GM18519 (cell line): ENCODE measurements around the gene SLC7A1.

Source experiments
- ATAC-seq: cut with Tn5 transposase; IDR thresholded peaks from one replicate; pipeline ENCODE4 v1.9.1; 2021; ENCODE audit warnings: mild to moderate bottlenecking, moderate library complexity; ENCODE audit not compliant: unreplicated experiment, low FRiP score

The SLC7A1 gene

DNA sequence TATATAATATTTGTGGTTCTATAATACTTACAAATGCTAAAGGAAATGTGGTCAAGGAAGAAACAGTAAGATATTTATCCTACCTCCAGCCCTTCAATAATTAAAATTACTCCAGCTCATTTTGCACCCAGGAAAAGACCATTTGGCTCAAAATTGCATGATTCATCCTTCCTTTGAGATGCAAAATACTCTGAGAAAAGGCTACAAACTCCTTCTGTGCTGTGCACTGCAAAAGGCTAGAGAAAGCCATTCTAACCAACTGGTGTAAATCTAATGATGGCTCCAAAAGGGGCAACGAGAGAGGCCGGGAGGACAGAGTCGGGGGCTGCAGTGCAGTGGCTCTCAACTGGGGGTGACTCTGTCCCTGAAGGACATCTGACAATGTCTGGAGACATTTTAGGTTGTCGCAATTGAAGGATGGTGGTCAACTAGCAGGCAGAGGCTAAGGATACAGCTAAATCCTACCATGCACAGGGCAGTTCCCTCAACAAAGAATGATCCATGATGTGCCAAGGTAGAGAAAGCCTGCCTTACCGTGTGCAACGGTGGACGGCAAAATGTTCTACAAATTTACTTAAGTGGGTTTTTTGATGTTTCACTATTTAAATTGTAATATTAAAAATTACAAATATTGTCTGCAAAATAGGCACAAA is 32.6 kb downstream of the SLC7A1 start:
- ATAC-seq, result no peak

GRCh38 chr13:29561918-29562317 is 33.6 kb downstream of the SLC7A1 start:
- ATAC-seq, result no peak

DNA sequence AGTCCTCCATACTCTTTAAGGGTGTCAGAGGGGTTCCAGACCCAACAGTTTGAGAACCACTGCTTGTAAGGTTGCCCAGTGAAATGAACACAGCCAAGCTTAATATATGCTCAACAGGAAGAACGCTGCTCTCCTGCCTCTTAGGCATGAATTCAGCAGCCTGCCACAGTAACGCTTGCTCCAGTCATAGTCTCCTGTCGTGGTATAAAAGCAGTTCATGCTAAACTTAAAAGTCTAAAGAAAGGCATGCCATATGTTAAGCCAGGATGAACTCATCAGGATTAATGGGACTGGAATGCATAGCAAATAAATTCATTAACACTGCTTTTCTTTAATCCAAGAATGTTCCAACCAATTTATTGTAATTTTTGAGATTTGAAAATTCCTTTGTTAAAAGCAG is 38.7 kb downstream of the SLC7A1 start:
- no peak for ATAC-seq

DNA sequence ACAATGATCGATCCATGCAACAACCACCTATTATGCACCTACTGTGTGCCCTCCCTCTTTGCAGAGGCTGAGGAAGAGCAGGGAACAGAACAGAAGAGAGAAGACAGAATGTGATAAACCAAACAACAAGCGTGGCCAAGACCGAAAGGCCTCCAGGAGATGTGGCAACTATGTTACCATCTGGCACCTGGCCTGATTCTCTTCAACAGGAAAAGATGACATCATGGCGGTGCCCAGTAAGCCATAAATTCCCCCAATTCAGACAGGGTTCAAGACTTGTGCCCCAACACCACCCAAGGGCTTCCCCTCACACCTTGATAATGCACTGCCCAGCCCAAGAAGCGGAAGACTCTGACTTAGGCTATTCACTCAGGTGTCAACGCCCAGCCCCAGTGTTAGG is 44.3 kb downstream of the SLC7A1 start:
- no peak for ATAC-seq

- no peak for ATAC-seq
These were observed 45.0 kb downstream of the SLC7A1 start for GRCh38 chr13:29550430-29550988.

- no peak for ATAC-seq
These were observed 46.8 kb downstream of the SLC7A1 start for GRCh38 chr13:29548722-29549121.

GRCh38 chr13:29547153-29547552 is 48.3 kb downstream of the SLC7A1 start:
- ATAC-seq, result no peak

DNA sequence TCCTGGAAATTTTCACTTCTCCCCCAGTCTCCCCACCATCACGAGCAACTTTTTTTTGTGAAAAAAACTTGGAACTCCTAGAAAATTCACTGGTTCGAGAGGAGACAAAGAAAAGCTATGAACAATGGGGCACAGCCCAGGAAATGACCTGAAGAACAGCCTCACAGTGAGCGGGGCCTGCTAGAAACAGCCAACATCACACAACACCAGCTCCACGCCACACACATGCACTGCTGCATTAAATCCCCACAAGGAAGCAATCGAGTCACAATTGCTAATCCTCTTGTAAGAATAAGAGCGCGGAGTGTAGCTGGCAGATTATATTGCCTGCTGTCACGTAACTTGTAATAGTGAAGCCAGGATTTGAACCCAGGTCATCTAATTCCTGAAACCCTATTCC is 48.8 kb downstream of the SLC7A1 start:
- ATAC-seq, result no peak

GRCh38 chr13:29545988-29546387 is 49.5 kb downstream of the SLC7A1 start:
- ATAC-seq, result no peak

DNA sequence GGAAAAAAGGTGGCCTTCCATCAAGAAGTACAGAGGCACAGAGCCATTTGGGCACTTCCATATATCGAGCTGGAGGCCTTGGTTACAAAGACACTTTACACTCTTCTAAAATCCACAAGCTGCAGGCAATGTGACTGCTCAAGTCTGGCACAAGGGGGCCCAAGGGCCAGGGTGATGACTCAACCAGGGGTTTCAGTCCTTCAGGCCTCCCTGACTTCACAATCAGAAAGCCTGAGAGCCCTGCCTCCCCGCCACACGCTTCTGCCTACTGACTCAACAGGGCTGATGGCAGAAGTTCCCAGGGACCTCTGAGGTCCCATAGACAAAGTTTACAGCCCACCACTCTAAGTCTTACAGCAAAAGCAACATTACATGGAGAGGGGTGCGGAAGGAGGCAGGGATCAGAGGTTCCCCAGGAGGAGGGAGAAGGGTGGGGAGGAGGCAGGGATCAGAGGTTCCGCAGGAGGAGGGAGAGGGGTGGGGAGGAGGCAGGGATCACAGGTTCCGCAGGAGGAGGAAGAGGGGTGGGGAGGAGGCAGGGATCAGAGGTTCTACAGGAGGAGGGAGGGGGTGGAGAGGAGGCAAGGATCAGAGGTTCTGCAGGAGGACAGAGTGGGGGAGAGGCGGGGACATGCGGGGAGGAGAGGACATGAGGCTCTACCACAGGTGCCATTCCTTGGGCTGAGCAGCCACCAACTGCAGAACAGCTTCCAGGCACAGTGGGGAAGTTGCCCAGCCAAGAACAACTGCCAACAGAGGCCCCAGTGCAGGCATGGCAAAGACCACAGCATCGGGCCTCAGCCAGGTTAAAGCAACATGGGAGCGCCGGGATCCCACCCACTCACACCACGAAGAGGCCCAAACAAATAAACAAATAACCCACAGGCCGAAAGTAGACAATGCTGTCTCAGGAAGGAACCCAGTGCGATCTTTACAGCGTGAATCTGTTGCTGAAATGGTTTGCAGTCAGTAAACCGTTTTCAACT is 52.0 kb downstream of the SLC7A1 start:
- ATAC-seq, result peak; percentile 93

DNA sequence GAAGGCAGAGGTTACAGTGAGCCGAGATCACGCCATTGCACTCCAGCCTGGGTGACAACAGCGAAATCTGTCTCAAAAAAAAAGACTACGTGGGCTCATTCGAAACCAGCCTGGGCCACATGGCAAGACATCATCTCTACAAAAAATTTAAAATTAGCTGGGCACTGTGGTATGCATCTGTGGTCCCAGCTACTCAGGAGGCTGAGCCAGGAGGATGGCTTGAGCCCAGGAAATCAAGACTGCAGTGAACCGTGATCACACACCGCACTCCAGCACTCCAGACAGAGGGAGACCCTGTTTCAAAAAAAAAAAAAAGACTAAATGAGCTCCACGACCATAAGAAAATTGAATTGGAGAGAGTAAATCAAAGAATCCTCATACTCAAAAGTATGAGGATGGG is 53.1 kb downstream of the SLC7A1 start:
- no peak for ATAC-seq

- no peak for ATAC-seq
These were observed 54.1 kb downstream of the SLC7A1 start for GRCh38 chr13:29541400-29541799.

GRCh38 chr13:29540799-29541198 is 54.7 kb downstream of the SLC7A1 start:
- ATAC-seq, result no peak

DNA sequence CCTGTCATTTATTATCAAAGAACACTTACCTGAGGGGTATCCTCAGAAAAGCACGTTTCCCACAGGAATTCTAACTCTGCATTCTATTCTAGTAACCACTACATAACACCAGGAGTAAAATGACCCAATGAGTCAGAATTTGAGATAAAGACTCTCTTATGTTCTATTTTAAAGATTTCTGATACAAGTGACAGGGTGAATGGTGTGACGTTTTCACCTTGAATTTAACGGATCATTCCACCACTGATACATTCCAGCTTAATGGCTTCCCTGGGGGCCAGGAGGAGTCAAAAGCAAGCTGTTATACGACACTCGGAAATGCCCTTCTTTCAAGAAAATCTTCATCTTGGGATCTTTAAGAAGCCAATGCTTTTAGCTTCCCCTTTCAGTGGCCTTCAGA is 55.2 kb downstream of the SLC7A1 start:
- ATAC-seq, result no peak

DNA sequence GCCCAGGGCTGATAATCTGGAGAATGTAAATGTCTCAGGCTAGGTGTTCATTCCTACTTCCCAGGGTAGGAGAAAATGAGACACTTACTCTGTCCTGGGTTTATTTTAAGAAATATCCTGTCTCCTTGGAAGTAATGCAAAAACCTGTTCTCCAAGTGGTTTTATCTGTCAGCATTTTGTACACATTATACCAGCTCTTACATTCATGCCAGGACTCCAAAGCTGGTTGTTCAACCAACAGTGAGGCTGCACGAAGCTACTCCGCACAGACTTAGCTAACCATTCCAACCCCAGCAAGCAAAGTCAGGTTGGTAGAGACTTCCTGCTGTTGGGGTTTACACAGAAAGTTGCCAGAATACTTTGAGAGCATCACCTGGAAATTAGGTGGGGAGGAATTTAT is 55.6 kb downstream of the SLC7A1 start:
- ATAC-seq, result no peak

DNA sequence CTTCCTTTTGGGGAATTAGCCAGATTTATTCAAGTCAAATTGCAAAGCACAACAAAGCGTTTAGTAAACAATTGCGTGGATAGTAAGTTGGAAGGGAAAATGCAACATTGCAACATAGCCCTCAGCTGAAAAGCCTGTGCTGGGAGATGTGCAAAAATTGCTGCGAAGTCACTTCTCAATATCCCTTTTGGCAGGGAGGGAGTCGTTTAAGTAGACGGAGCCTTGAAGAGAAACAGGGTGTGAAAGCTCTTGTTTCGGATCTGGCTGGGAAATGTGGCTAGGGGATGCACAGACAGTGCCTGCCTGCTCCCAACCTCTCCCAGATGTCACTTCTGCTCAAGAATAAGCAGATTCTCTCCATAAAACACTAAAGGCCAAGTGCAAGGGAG is 56.8 kb downstream of the SLC7A1 start:
- ATAC-seq, result no peak

DNA sequence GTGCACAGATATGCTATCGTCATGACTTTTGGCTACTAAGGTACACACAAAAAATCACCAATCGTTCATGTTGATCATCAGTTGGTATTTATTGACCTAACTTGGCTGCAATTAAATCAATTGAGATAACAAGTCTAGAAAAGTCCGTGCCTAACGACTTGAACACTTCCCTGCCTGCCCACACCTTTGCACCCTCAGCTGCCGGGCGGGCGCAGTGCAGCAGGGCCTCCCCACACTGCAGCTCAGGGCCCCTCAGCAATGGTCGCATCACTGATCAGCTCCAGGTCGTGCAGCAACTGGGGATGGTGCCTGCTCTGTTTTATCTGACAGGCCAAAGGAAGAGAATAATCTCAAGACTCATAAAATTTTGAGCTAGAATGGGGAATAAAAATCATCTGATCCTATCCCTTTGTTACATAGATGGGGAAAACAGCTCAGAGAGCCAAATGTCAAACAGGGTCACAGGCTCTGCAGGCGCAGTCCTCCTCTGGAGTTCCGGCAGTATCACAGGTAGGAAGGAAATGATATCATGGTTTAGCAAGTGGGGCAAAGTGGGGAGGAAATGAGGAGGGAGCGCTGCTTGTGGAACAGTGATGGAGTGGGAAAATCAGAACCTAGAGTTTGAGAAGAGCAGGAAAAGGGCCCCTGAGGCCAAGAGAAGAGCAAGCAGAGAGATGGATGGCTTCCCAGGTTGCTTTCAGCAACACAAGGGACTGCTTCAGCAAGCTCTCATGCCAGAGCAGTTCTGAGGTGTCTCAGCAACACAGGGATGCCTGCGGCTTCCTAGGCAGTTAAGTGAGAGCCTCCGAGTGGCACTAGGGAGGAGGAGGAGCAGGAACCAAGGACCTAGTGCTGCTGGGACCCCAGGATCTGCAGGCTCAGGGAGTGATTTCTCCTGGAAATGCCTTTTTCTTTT is 57.5 kb downstream of the SLC7A1 start:
- no peak for ATAC-seq

DNA sequence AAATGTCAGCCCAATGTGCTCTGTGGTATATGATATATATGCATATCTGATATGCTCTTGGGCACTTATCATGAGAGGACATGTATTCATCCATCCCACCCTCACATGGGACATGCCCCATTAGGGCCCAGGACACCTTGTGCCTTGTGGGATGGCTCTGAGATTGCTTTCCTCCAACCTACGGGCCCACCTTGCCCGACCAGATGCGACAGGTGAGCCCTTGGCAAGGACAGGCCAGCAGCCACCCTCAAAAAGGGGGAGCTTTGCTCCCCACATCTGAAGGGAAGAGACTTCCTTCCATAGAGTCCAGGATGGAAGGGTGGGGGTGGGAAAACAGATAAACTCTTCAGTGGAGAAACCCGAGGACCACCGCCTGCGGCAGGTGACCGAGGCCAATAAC is 58.6 kb downstream of the SLC7A1 start:
- no peak for ATAC-seq

DNA sequence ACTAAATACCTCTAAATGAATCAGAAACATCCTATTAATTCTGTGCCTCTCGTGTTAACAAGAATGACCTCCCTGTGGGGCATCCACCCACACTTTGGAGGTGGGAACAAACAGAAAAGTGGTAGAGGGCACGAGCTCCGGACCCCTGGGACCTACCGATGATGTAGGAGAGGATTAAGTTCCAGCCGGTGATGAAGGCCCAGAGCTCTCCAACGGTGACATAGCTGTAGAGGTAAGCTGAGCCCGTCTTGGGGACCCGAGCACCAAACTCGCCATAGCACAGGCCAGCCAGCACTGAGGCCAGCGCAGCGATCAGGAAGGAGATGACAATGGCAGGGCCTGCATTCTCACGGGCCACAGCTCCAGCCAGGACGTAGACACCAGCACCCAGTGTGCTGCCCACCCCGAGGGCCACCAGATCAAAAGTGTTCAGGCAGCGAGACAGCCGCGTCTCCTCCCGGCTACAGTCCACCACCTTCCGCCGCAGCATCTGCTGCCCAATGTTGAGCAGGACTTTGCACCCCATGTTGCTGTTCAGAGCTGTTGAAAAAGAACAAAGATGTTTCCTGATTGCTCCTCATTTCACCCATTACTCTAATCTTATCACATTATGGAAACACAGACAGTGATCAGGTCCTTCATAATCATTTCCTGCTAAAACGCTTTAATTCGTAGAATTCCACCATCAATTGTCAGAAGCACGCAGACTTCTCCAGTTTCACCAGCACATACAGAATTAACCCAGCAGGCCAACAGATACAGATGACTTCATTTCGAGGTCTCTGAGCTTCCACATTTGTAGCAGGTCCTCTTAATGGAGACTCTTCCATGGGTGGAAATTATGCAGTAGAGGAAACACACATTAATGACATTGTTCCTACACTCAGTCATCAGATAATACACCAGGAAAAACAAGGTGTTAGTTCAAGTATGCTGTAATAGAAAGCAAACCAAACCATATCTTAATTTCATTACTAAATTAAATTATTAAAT is 59.5 kb downstream of the SLC7A1 start:
- no peak for ATAC-seq
